ENCODE measurements around the gene ELFN1.

- TF ChIP-seq POLR2A (IDR thresholded peaks at IDR 0.05; ENCODE audit: extremely low read depth, insufficient read length) (no peak), CTCF (IDR thresholded peaks at IDR 0.05; ENCODE audit: low read depth, low read length) (no peak)
Observed at GRCh38 chr7:1717095-1717483, 47.0 kb downstream of the ELFN1 start.
